ENCODE results near the gene MDP1.
A peak's percentile ranks its signal among the peaks of the same experiment; 100 is the strongest.
"Not testable (repeated sequence)": the region's sequence is repeated elsewhere in the genome, so short reads cannot be mapped to it uniquely, and the experiment has no call there.

MDP1 gene

GRCh38 chr14:24207104-24207551 lies 8.7 kb downstream of the MDP1 start:
- 96 to 100% methylated on average over 5 of the region's 5 CpGs for WGBS, 2 experiments (ENCODE audit: insufficient coverage in 2 of 2)
- no peak overlapping the region for H3K27ac ChIP-seq (ENCODE audit: low read depth, low read length, severe bottlenecking)
- H3K9me3 ChIP-seq (ENCODE audit: control insufficient read depth, low read length): no peaks in the 10 kb centered on the region

DNA sequence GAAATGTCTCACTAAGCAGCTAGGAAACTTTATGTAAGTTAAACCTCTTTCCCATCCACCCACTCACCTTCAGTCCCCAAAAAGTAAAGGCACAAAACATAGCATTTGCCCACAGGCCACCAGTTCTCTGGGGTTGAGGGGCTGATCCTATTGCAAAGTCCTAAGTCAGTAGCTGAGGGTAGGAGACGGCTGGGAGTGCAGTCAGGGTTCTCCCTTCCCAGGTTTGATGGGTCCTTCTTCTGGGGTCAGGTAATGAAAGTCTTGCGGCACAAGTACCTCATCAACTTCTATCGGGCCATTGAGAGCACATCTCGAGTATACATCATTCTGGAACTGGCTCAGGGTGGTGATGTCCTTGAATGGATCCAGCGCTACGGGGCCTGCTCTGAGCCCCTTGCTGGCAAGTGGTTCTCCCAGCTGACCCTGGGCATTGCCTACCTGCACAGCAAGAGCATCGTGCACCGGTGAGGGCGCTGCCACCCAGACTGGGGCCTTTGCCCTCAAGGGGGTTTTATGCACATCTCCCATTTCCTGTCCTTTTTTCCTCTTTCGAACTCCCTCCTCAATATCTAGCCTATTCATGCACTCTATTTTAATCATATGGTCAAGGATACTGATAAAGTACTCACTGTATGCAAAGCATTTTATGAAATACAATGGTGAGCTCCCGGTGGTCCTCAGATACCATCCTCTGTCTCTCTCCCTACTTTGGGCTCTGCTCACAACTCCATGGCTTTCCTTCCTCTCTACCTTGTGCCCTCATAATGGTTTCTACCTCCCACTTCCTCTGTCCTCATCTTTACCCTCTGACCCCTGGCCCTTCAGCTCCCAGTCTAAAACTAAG lies 9.4 kb downstream of the MDP1 start:
- H3K27ac ChIP-seq (ENCODE audit: low read depth, low read length, severe bottlenecking): no peak overlapping the region
- no peak overlapping the region for H3K4me3 ChIP-seq (ENCODE audit: extremely low read depth, insufficient read depth, low read length, poor library complexity, severe bottlenecking)
- peaks cover 84% of the 10 kb centered on the region for H3K36me3 ChIP-seq (ENCODE audit: control insufficient read depth, insufficient read depth, low read length)
- H3K4me1 ChIP-seq (ENCODE audit: control insufficient read depth, insufficient read depth, low read length, poor library complexity, severe bottlenecking): no peaks in the 10 kb centered on the region
- 90 to 97% methylated on average over 9 to 10 of the region's 11 CpGs for WGBS, 2 experiments (ENCODE audit: insufficient coverage in 2 of 2)
- peaks cover 2% of the 10 kb centered on the region for H3K9me3 ChIP-seq (ENCODE audit: control insufficient read depth, low read length)

More at GRCh38 chr14:24207104-24207551, 8.7 kb downstream of the MDP1 start:
- Histone ChIP-seq H3K4me3 (ENCODE audit: extremely low read depth, insufficient read depth, low read length, poor library complexity, severe bottlenecking) (no peak overlapping the region), H3K36me3 (ENCODE audit: control insufficient read depth, insufficient read depth, low read length) (peaks cover 83% of the 10 kb centered on the region), H3K4me1 (ENCODE audit: control insufficient read depth, insufficient read depth, low read length, poor library complexity, severe bottlenecking) (no peaks in the 10 kb centered on the region)

DNA sequence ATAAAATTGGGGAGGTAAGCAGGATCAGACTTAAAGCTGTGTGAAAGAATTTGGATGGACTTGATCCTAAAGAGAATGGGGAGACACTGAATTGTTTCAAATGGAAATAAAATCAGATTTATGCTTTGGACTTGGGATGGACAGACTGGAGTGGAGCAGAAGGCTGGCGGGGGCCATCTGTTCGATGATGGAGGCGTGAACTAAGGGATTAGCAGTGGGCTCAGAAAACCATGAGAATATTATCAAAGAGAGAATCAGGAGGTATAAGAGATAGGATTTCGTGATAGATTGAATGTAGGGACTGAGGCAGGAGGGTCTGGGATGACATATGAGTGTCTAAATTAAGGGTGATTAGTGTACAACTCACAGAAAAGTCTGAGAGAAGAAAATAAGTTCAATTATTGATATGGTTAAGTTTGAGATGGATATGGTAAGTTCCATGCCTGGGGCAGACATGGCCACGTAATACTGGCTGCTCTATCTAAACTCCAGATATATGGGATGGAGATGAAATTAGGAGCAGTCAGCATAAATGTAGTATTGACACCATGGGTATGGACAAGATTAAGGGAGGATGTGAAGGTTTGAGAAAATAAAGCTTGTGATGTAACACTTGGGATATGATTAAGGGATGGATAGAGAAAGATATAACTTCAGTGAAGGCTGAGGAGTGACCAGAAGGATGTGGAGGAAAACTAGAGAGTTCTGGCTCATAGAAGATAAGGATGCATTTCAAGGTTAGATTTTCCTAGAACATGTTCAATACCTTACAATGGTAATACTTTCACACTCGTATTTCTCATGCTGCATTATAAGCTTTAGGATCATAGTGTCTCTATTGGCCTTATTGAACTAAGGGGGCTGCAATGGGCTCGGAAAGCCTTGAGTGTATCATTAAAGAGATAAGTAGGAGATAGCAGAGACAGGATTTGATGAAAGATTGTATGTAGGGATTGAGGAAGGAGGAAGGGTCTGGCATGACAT lies 11.4 kb downstream of the MDP1 start:
- 94 to 98% methylated on average over 5 to 6 of the region's 7 CpGs for WGBS, 2 experiments (ENCODE audit: insufficient coverage in 2 of 2)
- Histone ChIP-seq H3K4me3 (ENCODE audit: extremely low read depth, insufficient read depth, low read length, poor library complexity, severe bottlenecking) (no peak overlapping the region), H3K4me1 (ENCODE audit: control insufficient read depth, insufficient read depth, low read length, poor library complexity, severe bottlenecking) (no peaks in the 10 kb centered on the region), H3K27ac (ENCODE audit: low read depth, low read length, severe bottlenecking) (no peak overlapping the region), H3K36me3 (ENCODE audit: control insufficient read depth, insufficient read depth, low read length) (peaks cover 77% of the 10 kb centered on the region), H3K9me3 (ENCODE audit: control insufficient read depth, low read length) (peaks cover 6% of the 10 kb centered on the region)

- not testable (repeated sequence) for H3K4me1 ChIP-seq (ENCODE audit: control insufficient read depth, insufficient read depth, low read length, poor library complexity, severe bottlenecking); H3K4me3 ChIP-seq (ENCODE audit: extremely low read depth, insufficient read depth, low read length, poor library complexity, severe bottlenecking); H3K9me3 ChIP-seq (ENCODE audit: control insufficient read depth, low read length); H3K27ac ChIP-seq (ENCODE audit: low read depth, low read length, severe bottlenecking)
- peaks cover 76% of the 10 kb centered on the region for H3K36me3 ChIP-seq (ENCODE audit: control insufficient read depth, insufficient read depth, low read length)
- 89 to 99% methylated on average over 11 of the region's 16 CpGs for WGBS, 2 experiments (ENCODE audit: insufficient coverage in 2 of 2)
Observed at GRCh38 chr14:24203249-24203886, 12.5 kb downstream of the MDP1 start.

- H3K27ac ChIP-seq (ENCODE audit: low read depth, low read length, severe bottlenecking); H3K4me3 ChIP-seq (ENCODE audit: extremely low read depth, insufficient read depth, low read length, poor library complexity, severe bottlenecking); H3K9me3 ChIP-seq (ENCODE audit: control insufficient read depth, low read length); H3K4me1 ChIP-seq (ENCODE audit: control insufficient read depth, insufficient read depth, low read length, poor library complexity, severe bottlenecking): not testable (repeated sequence)
- peaks cover 68% of the 10 kb centered on the region for H3K36me3 ChIP-seq (ENCODE audit: control insufficient read depth, insufficient read depth, low read length)
- WGBS, 2 experiments (ENCODE audit: insufficient coverage in 2 of 2): 62 to 72% methylated on average over 8 of the region's 8 CpGs
Observed at GRCh38 chr14:24202538-24202937, 13.3 kb downstream of the MDP1 start.

- Histone ChIP-seq H3K4me1 (ENCODE audit: control insufficient read depth, insufficient read depth, low read length, poor library complexity, severe bottlenecking) (peaks cover 3% of the 10 kb centered on the region), H3K27ac (ENCODE audit: low read depth, low read length, severe bottlenecking) (no peak overlapping the region), H3K9me3 (ENCODE audit: control insufficient read depth, low read length) (peaks cover 6% of the 10 kb centered on the region), H3K4me3 (ENCODE audit: extremely low read depth, insufficient read depth, low read length, poor library complexity, severe bottlenecking) (no peak overlapping the region), H3K36me3 (ENCODE audit: control insufficient read depth, insufficient read depth, low read length) (peaks cover 40% of the 10 kb centered on the region)
- WGBS, 2 experiments (ENCODE audit: insufficient coverage in 2 of 2): 97 to 100% methylated on average over 5 to 6 of the region's 7 CpGs
Observed at GRCh38 chr14:24198814-24199524, 16.9 kb downstream of the MDP1 start.

GRCh38 chr14:24197056-24197450 lies 18.8 kb downstream of the MDP1 start:
- Histone ChIP-seq H3K9me3 (ENCODE audit: control insufficient read depth, low read length) (peaks cover 6% of the 10 kb centered on the region), H3K4me3 (ENCODE audit: extremely low read depth, insufficient read depth, low read length, poor library complexity, severe bottlenecking) (no peak overlapping the region), H3K36me3 (ENCODE audit: control insufficient read depth, insufficient read depth, low read length) (peaks cover 43% of the 10 kb centered on the region), H3K27ac (ENCODE audit: low read depth, low read length, severe bottlenecking) (no peak overlapping the region), H3K4me1 (ENCODE audit: control insufficient read depth, insufficient read depth, low read length, poor library complexity, severe bottlenecking) (peaks cover 3% of the 10 kb centered on the region)
- WGBS, 2 experiments (ENCODE audit: insufficient coverage in 2 of 2): 100% methylated on average over 1 of the region's 2 CpGs

DNA sequence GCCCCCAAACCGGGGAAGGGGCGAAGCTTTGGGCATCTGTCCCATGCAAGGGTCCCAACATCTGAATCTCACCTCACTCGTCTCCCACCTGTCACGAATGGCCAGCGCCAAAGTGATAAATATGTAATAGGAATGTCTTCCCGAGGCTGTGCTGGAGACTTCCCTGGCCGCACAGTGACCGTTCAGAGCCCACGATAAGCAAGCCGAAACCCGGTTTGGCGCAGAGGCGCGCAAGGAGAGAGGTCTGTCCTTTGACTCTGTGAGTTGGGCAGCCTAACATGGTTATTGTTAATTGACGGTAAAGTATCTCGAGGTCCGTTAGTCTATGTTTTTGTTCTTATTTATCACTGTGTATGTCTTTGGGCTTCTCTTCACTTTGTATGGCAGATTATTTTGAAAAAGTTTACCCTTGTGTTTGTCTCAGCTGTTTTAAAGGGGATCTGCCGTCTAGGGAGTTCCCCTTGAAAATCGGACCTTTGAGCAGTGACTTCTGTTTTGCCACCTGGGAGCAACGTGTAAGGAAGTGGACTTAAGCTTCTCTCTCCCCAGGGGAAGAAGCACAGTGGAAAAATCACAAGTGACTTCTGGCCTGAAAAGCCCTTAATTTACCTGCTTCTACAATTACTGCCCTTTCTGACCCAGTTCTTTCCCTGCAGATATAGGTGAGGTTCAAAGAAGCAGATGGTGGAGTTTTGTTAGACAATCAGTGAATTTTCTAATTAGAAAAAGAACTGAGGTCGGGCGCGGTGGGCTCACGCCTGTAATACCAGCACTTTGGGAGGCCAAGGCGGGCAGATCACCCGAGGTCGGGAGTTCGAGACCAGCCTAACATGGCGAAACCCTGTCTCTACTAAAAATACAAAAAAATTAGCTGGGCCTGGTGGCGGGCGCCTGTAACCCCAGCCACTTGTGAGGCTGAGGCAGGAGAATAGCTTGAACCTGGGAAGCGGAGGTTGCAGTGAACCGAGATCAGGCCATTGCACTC lies 19.5 kb downstream of the MDP1 start:
- Histone ChIP-seq H3K4me3 (ENCODE audit: extremely low read depth, insufficient read depth, low read length, poor library complexity, severe bottlenecking) (peak overlapping the region; percentile 78), H3K9me3 (ENCODE audit: control insufficient read depth, low read length) (peaks cover 3% of the 10 kb centered on the region), H3K4me1 (ENCODE audit: control insufficient read depth, insufficient read depth, low read length, poor library complexity, severe bottlenecking) (peaks cover 3% of the 10 kb centered on the region), H3K27ac (ENCODE audit: low read depth, low read length, severe bottlenecking) (peak overlapping the region; percentile 98), H3K36me3 (ENCODE audit: control insufficient read depth, insufficient read depth, low read length) (peaks cover 45% of the 10 kb centered on the region)
- 19 to 43% methylated on average over 20 to 26 of the region's 33 CpGs for WGBS, 2 experiments (ENCODE audit: insufficient coverage in 2 of 2)

All from mesodermal cell (in vitro differentiated cells).